ENCODE measurements around the gene MARCHF10.

MARCHF10 gene

GRCh38 chr17:62755141-62755851 is 52.8 kb downstream of the MARCHF10 start:
- no peak for DNase-seq (ENCODE audit: low spot score)
- TF ChIP-seq, protein P1, sequence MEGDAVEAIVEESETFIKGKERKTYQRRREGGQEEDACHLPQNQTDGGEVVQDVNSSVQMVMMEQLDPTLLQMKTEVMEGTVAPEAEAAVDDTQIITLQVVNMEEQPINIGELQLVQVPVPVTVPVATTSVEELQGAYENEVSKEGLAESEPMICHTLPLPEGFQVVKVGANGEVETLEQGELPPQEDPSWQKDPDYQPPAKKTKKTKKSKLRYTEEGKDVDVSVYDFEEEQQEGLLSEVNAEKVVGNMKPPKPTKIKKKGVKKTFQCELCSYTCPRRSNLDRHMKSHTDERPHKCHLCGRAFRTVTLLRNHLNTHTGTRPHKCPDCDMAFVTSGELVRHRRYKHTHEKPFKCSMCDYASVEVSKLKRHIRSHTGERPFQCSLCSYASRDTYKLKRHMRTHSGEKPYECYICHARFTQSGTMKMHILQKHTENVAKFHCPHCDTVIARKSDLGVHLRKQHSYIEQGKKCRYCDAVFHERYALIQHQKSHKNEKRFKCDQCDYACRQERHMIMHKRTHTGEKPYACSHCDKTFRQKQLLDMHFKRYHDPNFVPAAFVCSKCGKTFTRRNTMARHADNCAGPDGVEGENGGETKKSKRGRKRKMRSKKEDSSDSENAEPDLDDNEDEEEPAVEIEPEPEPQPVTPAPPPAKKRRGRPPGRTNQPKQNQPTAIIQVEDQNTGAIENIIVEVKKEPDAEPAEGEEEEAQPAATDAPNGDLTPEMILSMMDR (IDR thresholded peaks at IDR 0.05; ENCODE audit: poor library complexity, severe bottlenecking): no peak
- no peaks in the 10 kb centered on the region for H3K9me3 ChIP-seq (ENCODE audit: severe bottlenecking)

GRCh38 chr17:62754631-62755030 is 53.5 kb downstream of the MARCHF10 start:
- Histone ChIP-seq H3K36me3 (ENCODE audit: low read depth) (no peaks in the 10 kb centered on the region), H3K4me3 (ENCODE audit: severe bottlenecking) (no peak overlapping the region), H3K27me3 (ENCODE audit: insufficient read depth, poor library complexity, severe bottlenecking) (no peaks in the 10 kb centered on the region), H3K4me1 (ENCODE audit: insufficient read depth, poor library complexity, severe bottlenecking) (no peaks in the 10 kb centered on the region), H3K9me3 (ENCODE audit: severe bottlenecking) (no peaks in the 10 kb centered on the region), H3K27ac (ENCODE audit: poor library complexity, severe bottlenecking) (no peak overlapping the region)
- DNase-seq (ENCODE audit: low spot score): no peak
- ATAC-seq (ENCODE audit: low read depth): no peak
- TF ChIP-seq, protein P1 (IDR thresholded peaks at IDR 0.05; ENCODE audit: poor library complexity, severe bottlenecking): no peak

More at GRCh38 chr17:62755141-62755851, 52.8 kb downstream of the MARCHF10 start:
- Histone ChIP-seq H3K4me3 (ENCODE audit: severe bottlenecking) (no peak overlapping the region), H3K36me3 (ENCODE audit: low read depth) (no peaks in the 10 kb centered on the region), H3K27ac (ENCODE audit: poor library complexity, severe bottlenecking) (no peak overlapping the region), H3K27me3 (ENCODE audit: insufficient read depth, poor library complexity, severe bottlenecking) (no peaks in the 10 kb centered on the region), H3K4me1 (ENCODE audit: insufficient read depth, poor library complexity, severe bottlenecking) (no peaks in the 10 kb centered on the region)
- no peak for ATAC-seq (ENCODE audit: low read depth)

DNA sequence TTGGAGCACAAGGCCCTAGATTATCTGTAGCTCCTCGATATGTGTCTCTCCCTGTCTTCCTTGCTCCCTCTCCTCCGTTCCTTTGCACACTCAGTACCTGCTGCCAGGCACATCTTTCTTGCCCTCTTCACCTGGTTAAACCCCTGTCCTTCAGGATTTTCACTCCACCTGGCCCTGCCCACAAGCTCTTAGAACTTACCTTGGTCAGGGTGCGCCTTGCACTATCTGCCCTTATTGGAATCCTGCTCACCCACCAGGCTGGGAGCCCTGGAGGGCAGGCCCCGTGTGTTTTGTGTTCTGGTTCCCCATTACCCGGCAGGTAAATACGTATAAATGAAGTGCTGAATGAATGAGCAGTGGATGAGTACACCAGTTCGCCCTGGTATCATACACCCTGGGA is 54.6 kb downstream of the MARCHF10 start:
- Histone ChIP-seq H3K9me3 (ENCODE audit: severe bottlenecking) (no peaks in the 10 kb centered on the region), H3K36me3 (ENCODE audit: low read depth) (no peaks in the 10 kb centered on the region), H3K4me1 (ENCODE audit: insufficient read depth, poor library complexity, severe bottlenecking) (no peaks in the 10 kb centered on the region), H3K27ac (ENCODE audit: poor library complexity, severe bottlenecking) (no peak overlapping the region), H3K27me3 (ENCODE audit: insufficient read depth, poor library complexity, severe bottlenecking) (no peaks in the 10 kb centered on the region), H3K4me3 (ENCODE audit: severe bottlenecking) (no peak overlapping the region)
- DNase-seq (ENCODE audit: low spot score): no peak
- TF ChIP-seq, protein P1 (IDR thresholded peaks at IDR 0.05; ENCODE audit: poor library complexity, severe bottlenecking): no peak
- no peak for ATAC-seq (ENCODE audit: low read depth)

DNA sequence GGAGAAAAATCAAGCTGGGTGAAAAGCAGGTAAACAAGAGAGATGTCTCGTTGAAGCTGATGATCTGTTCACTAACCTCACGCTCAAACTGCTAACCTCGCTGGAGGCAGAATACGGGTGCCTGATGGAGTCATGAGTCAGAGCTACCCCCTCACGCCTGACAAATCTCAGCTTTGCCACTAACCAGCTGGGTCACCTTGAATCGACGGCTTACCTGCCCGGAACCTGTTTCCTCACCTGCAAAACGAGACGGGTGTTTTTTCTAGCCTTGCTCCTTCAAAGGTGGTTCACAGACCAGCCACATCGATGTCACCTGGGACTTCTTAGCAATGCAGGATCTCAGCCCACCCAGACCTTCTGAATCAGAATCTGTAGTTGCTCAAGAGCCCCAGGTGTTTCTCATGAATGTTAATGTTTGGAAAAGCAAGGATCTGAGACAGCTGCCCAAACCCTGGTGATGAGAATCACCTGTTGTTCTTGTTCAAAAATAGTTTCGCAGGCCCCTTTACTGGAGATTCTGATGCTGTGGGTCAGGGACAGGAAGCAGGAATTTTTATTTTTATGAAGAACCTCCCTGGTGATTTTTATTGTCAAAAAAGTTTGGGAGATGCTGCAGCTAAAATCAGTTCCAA is 56.9 kb downstream of the MARCHF10 start:
- no peak for DNase-seq (ENCODE audit: low spot score)
- no peak overlapping the region for H3K27ac ChIP-seq (ENCODE audit: poor library complexity, severe bottlenecking)
- ATAC-seq (ENCODE audit: low read depth): peak; percentile 80

More for the DNA sequence above, 56.9 kb downstream of the MARCHF10 start:
- no peak overlapping the region for H3K4me3 ChIP-seq (ENCODE audit: severe bottlenecking)
- H3K9me3 ChIP-seq (ENCODE audit: severe bottlenecking): no peaks in the 10 kb centered on the region
- no peaks in the 10 kb centered on the region for H3K4me1 ChIP-seq (ENCODE audit: insufficient read depth, poor library complexity, severe bottlenecking)
- no peaks in the 10 kb centered on the region for H3K36me3 ChIP-seq (ENCODE audit: low read depth)
- TF ChIP-seq, protein P1 (IDR thresholded peaks at IDR 0.05; ENCODE audit: poor library complexity, severe bottlenecking): no peak
- H3K27me3 ChIP-seq (ENCODE audit: insufficient read depth, poor library complexity, severe bottlenecking): no peaks in the 10 kb centered on the region

Measured in RWPE2 (cell line).